Measurements from ENCODE around the gene SFT2D2.

DNA sequence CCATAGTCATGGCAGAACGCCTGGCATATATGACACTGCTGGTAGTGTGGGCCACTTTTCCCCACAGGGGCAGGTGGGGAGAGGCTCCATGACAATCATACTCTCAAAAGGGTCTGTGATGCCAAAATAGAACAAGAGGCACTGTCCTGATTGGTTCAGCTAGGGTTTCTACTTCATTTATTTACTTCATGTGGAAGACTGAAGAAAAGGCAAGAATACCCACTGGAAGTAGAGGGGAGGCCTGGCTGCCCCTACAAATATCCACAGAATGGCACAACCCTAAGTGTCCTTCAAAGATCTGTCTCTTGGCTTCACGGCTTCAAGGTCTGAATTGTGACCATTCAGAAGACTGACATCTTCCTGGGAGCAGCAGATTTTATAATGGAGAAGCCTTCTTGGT is 4.5 kb upstream of the SFT2D2 start:
- TF ChIP-seq, protein P1, sequence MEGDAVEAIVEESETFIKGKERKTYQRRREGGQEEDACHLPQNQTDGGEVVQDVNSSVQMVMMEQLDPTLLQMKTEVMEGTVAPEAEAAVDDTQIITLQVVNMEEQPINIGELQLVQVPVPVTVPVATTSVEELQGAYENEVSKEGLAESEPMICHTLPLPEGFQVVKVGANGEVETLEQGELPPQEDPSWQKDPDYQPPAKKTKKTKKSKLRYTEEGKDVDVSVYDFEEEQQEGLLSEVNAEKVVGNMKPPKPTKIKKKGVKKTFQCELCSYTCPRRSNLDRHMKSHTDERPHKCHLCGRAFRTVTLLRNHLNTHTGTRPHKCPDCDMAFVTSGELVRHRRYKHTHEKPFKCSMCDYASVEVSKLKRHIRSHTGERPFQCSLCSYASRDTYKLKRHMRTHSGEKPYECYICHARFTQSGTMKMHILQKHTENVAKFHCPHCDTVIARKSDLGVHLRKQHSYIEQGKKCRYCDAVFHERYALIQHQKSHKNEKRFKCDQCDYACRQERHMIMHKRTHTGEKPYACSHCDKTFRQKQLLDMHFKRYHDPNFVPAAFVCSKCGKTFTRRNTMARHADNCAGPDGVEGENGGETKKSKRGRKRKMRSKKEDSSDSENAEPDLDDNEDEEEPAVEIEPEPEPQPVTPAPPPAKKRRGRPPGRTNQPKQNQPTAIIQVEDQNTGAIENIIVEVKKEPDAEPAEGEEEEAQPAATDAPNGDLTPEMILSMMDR (IDR thresholded peaks at IDR 0.05): no peak
- TF ChIP-seq POLR2AphosphoS5 (IDR thresholded peaks at IDR 0.05) (no peak), POLR2A (IDR thresholded peaks at IDR 0.05) (no peak), EP300 (IDR thresholded peaks at IDR 0.05) (no peak)

All from stomach (tissue), 4 donors.